Kidney epithelial cell (primary cell): ENCODE results near the gene GRAPL. TPM values are rescaled to one million over a fixed set of nuclear protein-coding genes. Genes with fewer than 3 reads are reported as not detected.
"Not testable (repeated sequence)": the region's sequence is repeated elsewhere in the genome, so short reads cannot be mapped to it uniquely, and the experiment has no call there.

ENCODE experiments used
- DNase-seq: peaks from one replicate; pipeline ENCODE4 v3.0.0-alpha.2; 2010; ENCODE audit warnings: low read depth
- H3K27me3 ChIP-seq: 2 replicates; pipeline ENCODE4 v1.6.0; 2011; ENCODE audit warnings: low read length; ENCODE audit not compliant: control insufficient read depth, insufficient read depth
- H3K36me3 ChIP-seq: 2 replicates; pipeline ENCODE4 v1.5.1; 2011; ENCODE audit warnings: low read length; ENCODE audit not compliant: control insufficient read depth, insufficient read depth
- H3K4me3 ChIP-seq: 2 replicates; pipeline ENCODE4 v1.5.1; 2011; ENCODE audit warnings: low read depth, mild to moderate bottlenecking, control low read depth, low read length
- total RNA-seq: library from RNA; depleted of rRNA; stranded (reverse); fragments of >200 nt; gene quantifications from 2 replicates; pipeline ENCODE4 v1.2.3, GENCODE V29; 2015

Gene GRAPL
- total RNA-seq, 1 donor from 2014 or later, result not detected

DNA sequence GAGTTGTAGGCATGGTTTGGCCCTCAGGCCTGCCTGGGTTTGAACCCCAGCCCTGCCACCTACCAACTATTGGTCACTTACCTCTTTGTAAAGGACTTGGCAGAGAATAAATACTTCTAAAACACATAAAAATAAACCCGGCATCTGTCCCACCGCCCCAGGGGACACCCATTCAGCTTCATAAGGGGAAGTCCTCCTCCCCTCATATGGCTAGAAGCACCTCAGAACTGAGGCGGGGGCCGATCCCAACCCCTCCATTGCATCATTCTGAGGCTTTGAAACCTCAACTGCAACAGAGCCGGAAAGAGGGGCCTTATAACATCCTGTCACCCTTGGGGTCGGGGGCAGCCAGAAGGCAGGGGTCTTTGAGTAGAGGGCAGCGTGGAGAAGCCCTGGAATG is 2.1 kb upstream of the GRAPL start:
- H3K27me3 ChIP-seq, H3K36me3 ChIP-seq, H3K4me3 ChIP-seq, DNase-seq: not testable (repeated sequence)

DNA sequence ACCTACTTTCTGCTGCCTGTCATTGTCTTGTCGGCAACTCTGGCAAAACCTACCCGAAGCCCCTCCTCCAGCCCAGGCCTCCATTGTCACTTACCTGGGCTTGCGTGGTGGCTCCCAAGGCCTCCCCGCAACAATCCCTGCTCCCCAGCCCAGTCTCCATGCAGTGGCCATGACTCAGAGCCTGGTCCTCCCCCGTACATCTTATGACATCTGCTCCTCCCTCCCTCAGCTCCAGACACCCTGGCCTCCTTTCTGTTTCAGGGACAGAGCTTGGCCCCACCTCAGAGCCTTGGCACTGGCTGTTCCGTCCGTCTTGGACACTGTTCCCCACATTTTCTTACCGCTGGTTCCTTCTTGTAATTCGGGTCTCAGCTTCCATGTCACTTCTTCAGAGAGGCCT is 2.1 kb downstream of the GRAPL start:
- not testable (repeated sequence) for H3K4me3 ChIP-seq, H3K36me3 ChIP-seq, DNase-seq, H3K27me3 ChIP-seq

DNA sequence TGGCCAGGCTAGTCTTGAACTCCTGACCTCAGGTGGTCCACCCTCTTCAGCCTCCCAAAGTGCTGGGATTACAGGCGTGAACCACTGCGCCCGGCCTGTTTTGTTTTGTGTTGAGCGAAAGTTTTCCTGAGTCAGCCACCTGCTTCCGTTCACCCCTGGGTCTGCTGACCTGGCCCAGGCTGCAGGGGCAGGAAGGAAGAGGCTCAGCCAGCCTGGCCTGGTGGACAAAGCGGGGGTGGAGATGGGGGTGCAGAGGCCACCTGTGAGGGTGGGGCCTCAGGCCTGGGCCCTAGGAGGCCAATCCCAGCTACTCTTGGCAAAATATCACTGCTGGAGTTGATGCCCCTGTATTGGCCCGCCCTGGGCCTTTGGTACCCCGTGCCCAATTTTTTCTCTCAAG is 3.7 kb downstream of the GRAPL start:
- not testable (repeated sequence) for DNase-seq, H3K36me3 ChIP-seq, H3K27me3 ChIP-seq, H3K4me3 ChIP-seq

DNA sequence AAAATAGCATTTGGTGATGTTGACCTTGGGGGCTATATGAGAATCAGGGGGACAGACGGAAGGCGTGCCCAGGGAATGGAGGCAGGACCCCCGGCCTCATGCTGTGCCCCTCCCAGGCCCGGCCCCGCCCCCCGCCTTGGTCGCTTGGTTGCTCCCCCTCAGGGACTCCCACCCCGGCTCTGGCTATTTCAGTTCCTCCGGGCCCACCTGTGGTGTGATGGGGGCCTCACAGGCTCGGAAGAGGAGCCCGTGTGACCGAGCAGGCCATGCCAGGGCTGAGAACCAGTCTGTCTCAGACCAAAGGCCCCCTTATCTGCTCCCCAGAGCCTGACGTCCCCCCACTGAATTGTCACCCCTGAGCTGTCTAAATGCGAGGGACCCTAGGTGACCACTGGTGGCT is 4.4 kb downstream of the GRAPL start:
- not testable (repeated sequence) for H3K4me3 ChIP-seq, DNase-seq, H3K36me3 ChIP-seq, H3K27me3 ChIP-seq

DNA sequence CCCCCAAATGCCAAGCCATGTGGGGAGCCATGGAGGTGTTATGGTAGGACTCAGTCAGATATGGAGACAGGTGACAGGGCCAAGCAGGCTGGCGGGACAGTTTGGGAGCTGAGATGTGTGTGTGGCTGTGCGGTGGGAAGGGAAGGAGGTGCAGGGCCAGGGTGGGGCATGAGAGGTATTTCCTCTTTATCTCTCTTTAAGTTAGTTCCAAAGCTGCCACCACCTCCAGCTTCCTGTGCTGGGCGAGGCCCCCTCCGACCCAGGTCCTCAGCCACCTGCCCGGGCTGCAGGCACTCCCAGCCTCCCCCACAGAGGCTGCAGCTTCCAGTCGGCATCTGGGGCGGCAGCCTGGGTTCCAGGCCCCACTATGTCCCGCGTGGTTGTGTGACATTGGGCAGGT is 6.4 kb downstream of the GRAPL start:
- not testable (repeated sequence) for H3K4me3 ChIP-seq, DNase-seq, H3K36me3 ChIP-seq, H3K27me3 ChIP-seq

DNA sequence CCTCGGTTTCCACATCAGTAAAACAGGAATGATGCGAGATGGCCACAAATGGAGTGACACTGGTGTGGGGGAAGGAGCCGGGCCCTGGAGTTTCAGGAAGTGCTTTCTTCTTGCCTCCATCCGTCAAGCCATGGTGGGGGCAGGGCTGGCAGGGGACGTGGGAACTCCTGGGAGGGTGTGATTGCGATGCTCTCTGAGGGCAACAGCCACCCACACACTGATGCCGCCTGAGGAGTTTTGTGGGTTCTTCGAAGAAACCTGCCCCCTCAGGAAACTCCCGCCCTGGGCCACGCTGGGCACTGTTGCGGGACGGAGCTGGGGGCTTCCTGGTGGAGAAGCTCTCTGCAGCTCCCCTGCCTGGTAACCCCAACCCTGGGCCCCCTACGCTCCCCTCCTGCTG is 8.0 kb downstream of the GRAPL start:
- H3K4me3 ChIP-seq, DNase-seq, H3K36me3 ChIP-seq, H3K27me3 ChIP-seq: not testable (repeated sequence)

DNA sequence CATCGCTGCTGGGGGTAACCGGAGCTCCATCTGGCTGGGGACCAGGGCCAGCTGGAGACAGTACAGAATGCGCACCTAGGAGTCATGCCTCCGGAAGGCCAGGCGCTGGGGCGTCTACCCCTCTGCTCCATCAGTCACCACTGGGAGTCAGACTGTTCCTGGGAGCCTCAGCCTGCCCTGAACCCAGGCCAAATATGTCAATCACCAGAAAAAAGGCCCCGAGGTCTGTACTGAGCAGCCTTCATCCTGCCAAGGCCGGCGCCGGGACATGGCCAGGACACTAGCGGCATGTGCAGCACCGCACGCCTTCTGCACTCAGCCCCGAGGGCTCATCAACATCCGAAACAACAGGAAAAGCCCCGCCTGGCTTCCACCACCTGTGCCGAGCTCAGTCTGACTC is 8.7 kb downstream of the GRAPL start:
- H3K27me3 ChIP-seq, DNase-seq, H3K4me3 ChIP-seq, H3K36me3 ChIP-seq: not testable (repeated sequence)

DNA sequence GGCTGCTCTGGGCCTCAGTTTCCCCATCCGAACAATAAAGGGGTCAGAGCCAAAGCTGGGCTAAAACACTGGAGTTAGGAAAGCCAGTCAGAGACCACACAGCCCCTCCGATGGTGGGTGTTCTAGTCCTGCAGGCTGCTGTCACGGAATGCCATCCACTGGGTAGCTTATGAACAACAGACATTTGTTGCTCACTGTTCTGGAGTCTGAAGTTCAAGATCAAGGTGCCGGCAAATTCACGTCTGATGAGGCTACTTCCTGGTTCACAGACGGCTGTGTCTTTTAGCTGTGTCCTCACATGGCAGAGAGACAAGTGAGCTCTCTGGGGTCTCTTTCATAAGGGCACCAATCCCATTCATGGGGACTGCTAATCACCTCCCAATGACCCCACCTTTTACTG is 9.2 kb downstream of the GRAPL start:
- not testable (repeated sequence) for H3K27me3 ChIP-seq, DNase-seq, H3K4me3 ChIP-seq, H3K36me3 ChIP-seq

DNA sequence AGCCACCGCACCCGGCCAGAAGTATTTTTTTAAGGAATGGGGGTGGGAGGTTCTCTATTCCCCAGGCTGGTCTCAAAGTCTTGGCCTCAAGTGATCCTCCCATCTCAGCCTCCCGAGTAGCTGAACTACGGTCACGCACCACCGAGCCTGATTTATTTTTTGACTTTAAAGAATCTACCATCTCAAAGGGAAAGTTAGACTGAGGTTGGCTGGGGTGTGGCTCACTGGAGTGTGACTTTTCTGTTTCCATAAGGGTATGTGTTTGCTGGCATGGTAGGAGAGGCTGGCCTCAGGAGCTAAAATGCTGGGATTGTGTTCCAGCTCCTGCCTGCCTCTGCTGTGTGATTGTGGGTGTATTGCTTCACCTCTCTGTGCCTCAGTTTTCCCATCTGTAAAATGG is 10.6 kb downstream of the GRAPL start:
- H3K36me3 ChIP-seq, H3K4me3 ChIP-seq, H3K27me3 ChIP-seq, DNase-seq: not testable (repeated sequence)

DNA sequence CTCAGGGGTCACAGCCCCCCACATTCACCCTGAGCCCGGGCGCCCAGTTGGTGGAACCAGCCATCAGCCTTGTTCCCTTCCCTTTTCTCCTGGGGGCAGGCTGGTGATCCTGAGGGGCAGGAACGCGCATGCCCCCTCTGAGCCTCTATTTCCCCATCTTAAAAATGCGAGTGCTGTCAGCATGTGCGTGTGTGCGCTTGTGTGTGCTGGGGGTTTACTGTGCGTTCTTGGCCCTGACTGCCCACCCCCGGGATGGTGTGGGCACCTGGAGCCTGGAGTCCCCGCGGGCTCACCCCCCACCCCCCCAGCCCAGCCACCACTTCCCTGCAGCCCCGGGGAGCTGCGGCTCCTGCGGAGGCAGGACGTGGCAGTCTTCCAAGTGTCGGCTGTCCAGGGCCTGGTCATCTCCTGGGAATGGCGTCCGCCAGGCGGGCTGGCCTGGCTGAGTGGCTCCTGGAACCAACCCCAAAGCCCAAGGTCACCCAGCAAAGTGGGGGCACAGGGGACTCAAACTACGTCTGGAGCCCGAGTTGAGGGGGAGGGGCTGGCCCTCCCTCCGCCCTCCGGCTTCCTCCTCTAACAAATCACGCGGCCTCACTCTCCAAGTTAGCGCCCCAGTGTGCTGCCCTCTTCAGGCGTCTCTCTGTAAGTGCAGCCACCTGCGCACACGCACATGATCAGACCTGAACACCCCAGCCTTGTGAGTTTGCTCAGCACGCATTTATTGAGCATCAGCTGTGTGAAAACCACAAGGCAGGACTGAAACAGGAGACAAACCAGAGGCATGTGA is 14.2 kb downstream of the GRAPL start:
- not testable (repeated sequence) for H3K36me3 ChIP-seq, DNase-seq, H3K27me3 ChIP-seq, H3K4me3 ChIP-seq

DNA sequence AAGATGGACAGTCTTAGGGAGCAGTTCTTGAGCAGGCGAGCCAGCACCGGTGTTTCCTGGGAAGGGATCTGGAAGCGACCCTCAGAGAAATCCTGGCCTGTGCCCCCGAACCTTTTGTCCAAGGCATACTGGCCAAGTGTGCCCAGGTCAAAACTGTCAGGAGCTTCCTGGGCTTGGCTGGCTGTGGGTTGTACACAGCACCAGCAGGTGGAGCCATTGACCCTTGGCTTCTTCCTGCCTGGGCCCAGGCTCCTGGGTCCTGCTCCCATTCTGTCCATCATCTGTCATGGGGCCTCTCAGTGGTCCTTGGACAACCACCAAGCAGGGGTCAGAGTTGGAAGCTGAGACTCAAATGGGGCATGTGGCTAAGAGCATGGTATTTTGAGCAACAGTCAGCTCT is 15.0 kb downstream of the GRAPL start:
- not testable (repeated sequence) for H3K27me3 ChIP-seq, H3K36me3 ChIP-seq, DNase-seq, H3K4me3 ChIP-seq

DNA sequence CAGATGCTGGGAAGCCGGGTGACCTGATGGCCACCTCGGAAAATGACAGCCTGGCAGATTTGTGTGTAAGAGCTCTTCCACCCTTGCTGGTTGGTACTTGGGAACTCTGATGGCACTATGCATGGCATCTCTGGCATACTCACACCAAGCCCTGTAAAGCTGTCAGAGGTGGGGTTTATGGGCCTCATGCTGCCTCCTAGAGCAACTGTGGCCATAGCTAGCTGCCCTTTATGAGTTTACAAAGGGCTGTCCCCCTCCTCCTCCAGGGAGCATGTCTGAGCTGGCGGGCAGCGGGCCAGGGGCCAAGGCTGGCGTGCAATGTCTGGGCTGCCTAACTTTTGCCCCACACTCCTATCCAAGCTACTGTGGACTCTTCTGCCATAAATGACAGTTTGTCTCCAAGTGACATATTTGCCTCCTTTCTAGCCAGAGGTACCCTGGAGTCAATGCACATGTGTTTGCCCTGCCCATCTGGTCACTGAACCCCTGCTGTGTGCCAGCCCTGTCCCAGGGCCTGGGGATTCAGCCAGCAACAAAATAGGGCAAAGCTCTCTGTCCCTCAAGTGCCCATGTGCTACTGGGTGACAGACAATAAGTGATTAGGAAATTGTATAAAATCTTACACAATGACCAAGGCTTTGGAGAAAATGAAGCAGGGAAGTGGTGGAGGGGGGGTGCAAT is 15.8 kb downstream of the GRAPL start:
- H3K27me3 ChIP-seq, H3K4me3 ChIP-seq, H3K36me3 ChIP-seq, DNase-seq: not testable (repeated sequence)

DNA sequence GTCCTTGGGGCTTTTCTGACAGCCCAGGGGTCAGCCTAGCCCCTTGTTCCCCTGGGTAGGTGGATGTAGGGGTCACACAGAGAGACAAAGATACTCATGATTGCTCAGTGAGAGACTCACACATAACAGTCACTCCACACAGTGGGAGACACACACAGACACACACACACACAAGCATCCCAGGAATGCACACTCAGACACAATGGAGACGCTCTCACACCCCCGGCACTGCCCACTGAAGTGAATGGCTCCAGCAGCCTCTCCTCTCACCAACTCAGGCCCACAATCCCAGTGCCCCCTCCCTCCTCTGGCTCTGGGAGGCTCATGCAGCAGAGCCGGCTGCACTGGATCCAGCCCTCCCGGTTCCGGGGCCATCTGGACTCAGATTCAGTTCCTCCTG is 17.0 kb downstream of the GRAPL start:
- H3K36me3 ChIP-seq, H3K27me3 ChIP-seq, DNase-seq, H3K4me3 ChIP-seq: not testable (repeated sequence)

DNA sequence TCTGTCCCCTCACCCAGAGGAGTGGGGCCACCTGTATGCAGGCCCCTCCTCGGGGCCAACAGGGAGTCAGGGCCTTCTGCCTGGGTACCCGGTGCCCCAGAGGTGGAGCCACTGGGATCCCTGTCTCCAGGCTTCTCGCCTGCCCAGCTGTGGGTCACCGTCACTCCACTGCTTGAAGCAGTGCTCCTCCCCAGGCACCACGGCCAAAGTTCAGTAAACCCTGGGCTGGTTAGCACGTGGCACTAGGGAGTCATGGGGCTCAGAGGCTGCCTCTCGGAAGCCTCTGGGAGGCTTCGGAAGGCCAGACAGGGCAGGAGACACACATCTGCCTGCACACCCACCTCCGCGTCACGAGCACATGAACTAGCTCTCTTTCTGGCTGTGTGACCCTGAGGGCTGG is 18.1 kb downstream of the GRAPL start:
- H3K36me3 ChIP-seq, H3K4me3 ChIP-seq, DNase-seq, H3K27me3 ChIP-seq: not testable (repeated sequence)
